Esophagus squamous epithelium (tissue), 4 donors: ENCODE data around the gene TAF1.

Source experiments
- CTCF ChIP-seq, 6 experiments: fragments of 450-650 bp in 4 of 6; fragments of 200-600 bp in 2 of 6; sonication (generic) in 2 of 6; IDR thresholded peaks; one replicate each; pipeline ENCODE4 v1.5.1; 2016 to 2019; ENCODE audit warnings: antibody characterized with exemption in 6 of 6, mild to moderate bottlenecking in 4 of 6, moderate library complexity in 4 of 6
- POLR2A ChIP-seq, 4 donors: fragments of 450-650 bp; IDR thresholded peaks; one replicate each; pipeline ENCODE4 v1.6.1; 2017; ENCODE audit warnings: antibody characterized with exemption in 4 of 4, mild to moderate bottlenecking in 4 of 4, moderate library complexity in 3 of 4

- TF ChIP-seq CTCF (IDR thresholded peaks at IDR 0.05) = no peak
- no peak for TF ChIP-seq POLR2A (IDR thresholded peaks at IDR 0.05)
These were observed 92.7 kb downstream of the TAF1 start for GRCh38 chrX:71458866-71459265.
